HG02623 (cell line): ENCODE data around the gene CDC7.

Experiments
- ATAC-seq: cut with Tn5 transposase; IDR thresholded peaks from one replicate; pipeline ENCODE4 v1.9.1; 2021; ENCODE audit warnings: moderate library complexity; ENCODE audit not compliant: unreplicated experiment

The CDC7 gene

DNA sequence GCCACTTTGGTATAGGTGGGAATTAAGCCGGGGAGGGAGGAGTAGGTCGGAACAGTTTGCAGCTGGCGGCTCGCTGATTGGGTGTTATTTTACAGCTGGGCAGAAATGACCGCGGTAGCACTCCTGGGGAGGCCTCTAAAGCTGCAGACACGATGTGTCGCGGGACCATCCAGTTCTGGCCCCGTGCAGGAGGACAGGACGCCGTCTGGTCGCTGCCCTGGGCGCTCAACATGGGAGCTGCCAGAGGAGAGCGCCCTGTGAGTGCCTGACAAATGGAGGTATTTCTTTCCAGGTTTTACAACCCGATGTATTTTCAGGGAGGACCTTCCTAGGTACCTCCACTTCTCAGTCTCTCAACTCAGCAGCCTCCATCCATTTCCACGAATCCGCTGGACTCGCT is 46.2 kb downstream of the CDC7 start:
- no peak for ATAC-seq

DNA sequence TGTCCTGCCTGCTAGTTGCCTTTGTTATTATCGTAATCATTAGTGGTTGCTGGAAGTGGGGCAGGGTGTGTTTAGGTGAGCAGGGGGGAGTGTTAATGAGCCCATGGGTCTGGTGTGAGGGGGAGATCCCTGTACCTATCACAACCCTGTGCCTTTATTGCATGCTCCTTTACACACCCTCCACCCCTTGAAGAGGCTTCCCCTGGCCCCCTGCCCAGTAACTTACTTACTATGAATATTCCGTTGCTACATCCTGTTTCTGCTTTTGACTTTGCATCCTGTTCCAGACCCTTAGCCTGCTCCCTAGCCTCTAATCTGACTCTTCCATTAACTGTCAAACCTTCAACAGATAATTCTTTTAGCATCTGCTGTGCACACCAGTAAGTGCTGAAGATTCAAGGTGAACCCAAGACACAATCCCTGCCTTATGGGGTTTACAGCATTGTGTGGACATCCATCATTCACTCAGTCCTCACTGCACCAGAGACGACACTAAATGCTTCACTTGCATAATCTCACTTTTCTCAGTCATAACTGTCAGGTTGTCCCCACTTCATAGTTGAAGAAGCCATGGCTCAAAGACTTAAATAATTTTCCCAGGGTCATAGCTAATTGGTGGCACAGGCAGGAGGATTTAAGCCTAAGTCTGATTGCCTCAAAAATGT is 47.9 kb downstream of the CDC7 start:
- no peak for ATAC-seq

DNA sequence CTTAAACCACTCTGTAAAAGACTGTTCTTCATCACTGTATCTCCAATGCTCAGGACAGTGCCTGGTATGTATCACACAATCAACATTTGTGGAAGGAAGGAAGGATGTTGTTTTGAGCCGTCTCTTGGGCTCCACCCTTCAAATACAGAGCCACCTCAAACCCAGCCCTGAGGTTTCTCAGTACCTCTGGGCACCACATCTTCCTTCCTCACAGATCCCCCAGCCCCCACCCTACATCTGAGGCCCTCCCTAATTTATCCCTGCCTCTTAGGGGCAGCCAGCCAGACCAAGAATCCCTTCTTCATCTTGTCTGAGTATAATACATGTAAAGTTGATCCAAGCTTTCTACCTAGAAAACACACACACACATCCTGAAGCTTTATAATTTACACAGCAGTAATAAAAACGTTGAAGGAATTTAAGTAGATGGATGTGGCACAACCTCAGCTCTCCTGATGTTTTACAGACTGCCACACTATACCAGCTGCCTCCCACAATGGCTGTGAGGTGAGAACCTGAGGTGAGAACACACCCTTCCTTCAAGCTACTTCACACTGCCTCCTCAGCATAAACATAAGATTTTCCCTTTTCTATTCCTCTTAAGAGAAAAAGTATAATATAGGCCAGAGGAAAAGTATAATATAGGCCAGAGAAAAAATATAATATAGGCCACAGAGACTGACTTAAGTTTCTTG is 48.5 kb downstream of the CDC7 start:
- no peak for ATAC-seq

DNA sequence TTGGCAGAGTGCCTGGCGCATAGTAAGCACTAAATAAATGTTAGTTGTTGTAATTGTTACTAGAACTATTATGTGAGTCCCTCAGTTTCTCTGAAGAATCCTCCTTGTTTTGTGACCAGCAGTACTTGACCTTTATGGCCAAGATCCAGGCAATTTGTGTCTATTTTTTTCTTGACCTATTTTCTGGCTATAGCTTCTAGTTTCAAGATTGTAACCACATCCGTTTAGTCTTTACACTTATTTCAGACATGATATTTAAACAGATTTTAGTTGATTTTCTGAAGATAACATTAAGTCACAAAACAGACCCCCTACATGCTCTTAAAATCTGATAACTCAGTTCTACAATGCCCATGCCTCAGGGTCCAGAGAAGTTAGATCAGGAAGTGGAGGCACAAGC is 50.3 kb downstream of the CDC7 start:
- ATAC-seq = no peak

DNA sequence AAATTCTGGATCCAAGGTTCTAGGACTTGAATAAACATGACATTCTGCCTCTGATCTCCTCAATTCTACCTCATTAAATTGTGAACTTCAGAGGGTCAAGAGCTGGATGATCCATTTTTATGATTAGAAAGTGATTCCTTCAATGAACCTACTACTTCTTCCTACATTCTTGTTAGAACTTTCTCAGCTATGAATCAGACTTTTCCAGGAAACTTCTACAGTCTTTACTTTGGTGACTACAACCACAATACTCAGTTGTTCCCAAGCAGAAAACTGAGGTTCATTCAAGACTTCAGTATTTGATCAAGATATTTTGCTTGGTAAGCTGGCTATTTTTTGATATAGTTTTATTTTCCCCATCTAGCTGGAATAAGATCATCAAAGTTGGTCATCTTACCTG is 51.4 kb downstream of the CDC7 start:
- ATAC-seq = no peak

DNA sequence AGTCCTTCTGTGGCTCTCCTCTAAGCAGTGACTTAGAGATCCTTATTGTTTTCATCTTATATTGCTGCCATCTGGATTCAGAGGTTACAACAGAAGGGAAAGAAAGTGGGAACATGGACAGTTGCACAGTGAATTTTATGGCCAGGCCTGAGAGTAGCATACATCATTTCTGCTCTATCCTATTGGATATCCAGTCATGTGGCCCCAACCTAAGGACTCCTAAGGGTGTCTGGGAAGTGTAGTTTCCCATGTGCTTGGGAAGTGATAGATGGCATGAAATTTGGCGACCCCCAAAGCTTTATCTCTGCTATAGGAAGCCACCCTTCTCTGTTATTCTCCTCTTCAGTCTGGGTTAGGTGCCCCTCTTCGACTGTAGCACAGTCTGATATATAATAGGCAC is 51.9 kb downstream of the CDC7 start:
- ATAC-seq = no peak

DNA sequence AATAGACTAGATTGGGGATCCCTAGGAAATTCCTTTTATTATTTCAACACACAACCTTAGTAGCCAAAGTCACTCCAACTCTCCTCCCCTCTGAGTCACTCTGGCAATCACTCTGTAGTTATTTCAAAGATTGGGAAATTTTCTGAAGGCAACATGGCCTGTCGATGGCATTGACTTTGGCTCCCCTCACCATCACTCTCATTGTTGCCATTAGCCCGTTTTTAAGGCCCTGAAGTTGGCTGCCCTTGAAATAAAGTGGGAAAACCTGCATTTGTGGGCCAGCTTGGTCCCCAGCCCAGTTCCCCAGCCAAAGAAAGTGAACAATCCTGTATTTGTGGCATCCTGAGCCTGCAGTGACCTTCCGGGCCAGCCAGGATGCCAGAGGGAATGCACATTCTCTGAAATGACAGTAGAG is 52.5 kb downstream of the CDC7 start:
- ATAC-seq = no peak

DNA sequence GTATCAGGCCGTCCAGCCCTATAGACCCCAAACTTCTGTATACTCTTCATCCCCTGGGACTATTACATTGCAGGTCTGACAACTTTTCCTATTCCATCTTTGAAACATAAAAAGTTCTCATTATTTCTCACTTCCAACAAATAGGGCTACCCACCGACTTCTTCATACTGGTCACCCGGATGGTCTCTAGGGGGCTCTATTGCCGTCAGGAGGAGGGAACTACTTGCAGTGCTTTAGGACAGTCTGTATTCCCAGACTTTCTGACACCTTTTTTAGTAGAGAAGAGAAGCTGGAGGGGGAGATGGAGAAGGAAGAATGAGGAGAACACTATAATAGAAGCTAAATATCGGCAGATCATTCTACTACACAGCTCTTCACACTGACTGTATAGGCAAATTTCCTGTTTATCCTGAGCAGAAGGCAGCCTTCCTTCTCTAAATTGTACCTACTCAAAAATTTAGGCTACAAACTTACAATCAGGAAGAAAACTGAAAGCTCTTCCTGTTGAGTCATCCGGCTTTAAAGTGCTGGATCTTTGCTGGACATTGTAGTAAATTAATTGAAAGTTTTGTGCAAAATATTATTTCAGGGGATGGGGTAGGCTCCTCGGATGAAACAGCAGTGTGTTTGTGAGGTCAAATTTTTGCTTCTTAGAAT is 54.6 kb downstream of the CDC7 start:
- no peak for ATAC-seq

DNA sequence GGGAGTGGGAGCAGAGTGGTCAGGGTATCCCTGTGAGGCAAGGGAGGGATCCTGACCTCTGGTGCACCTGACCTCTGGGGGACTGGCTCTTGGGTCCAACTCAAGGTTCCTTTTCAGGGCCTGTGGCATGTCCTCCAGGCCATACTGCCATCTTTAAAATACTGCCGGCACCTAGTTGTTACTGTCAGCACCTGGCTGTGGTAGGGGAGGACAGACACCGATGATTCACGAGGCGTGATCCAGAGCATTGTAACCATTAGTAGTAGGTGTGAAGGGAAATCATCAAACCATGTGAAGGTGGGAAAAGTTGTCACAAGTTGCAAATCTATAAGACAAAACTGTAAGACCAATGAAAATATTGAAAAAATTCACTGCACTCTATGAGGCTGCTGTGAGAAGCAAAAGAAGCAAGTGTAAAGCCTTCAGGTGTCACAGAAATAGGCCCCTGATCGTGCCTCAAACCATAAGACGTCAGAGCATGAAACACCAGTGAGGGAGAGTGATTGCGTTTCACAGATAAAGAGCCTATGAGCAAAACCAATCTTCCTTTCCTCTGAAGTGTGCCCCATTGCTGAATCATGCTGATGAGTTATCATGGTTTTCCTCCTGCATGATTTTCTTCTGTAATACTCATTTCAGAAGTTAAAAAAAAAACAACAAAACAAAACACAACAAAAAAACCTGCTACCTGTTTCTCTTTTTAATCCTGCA is 55.3 kb downstream of the CDC7 start:
- ATAC-seq = no peak

DNA sequence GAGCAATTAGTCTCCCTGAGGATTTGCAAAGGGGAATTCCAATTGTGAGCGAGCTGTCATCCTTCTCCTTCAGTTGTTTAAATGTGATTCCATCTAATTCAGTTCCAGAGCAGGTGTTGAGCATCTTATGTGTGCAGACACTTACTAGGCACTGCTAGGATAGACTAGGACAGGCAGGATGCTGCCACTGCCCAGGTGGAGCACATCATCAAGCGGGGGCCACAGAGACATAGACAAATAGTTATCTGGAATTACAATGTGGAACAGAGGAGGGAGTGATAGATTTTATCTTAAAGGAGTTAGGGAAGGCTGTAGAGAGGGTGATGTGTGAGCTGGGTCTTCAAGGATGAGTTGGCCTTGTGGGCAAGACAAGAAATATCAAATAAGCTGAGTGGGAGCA is 55.9 kb downstream of the CDC7 start:
- ATAC-seq = no peak

DNA sequence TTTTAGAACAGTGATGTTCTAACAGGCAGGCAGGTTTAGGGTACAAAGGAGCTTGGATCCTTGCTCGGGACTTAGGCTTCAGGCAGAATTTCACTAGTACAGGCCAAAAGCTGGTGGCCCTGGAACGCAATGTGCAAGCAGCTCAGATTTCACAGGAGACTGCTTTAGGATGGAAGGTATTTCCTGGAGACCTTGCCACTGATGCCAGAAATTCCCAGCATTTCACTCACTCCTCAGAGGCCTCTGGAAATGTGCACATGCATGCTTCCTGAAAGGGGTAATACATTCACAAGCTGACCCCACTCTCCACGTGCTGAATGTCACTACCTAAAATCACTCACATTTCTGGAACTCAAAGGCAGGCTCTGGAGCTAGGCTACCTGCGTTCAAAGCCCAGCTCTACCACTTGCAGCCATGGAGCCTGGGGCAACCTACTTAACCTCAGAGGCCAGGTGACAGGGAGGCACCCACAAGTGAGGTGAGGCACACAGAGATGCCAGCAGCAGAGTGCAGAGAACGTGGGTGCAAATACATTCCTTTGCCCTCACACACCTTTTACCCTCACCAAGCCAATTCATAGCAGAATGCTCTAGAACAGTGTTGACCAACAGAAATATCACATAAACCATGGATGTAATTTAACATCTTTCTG is 56.5 kb downstream of the CDC7 start:
- ATAC-seq = no peak

DNA sequence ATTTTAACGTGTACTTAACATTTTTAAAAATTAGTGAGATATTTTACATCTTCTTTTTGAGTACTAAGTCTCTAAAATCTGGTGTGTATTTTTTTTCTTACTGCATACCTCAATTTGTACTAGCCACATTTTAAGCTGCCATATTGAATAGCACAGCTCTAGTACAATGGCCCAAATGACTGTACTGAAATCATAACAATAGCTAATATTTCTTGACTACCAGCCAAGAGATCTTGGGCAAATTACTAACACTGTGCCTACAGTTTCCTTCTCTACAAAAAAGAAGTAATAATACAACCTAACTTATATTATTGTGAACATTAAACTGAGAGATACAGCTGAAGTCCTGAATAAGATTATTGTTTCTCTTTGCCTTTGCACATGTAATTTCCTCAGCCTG is 57.2 kb downstream of the CDC7 start:
- no peak for ATAC-seq

DNA sequence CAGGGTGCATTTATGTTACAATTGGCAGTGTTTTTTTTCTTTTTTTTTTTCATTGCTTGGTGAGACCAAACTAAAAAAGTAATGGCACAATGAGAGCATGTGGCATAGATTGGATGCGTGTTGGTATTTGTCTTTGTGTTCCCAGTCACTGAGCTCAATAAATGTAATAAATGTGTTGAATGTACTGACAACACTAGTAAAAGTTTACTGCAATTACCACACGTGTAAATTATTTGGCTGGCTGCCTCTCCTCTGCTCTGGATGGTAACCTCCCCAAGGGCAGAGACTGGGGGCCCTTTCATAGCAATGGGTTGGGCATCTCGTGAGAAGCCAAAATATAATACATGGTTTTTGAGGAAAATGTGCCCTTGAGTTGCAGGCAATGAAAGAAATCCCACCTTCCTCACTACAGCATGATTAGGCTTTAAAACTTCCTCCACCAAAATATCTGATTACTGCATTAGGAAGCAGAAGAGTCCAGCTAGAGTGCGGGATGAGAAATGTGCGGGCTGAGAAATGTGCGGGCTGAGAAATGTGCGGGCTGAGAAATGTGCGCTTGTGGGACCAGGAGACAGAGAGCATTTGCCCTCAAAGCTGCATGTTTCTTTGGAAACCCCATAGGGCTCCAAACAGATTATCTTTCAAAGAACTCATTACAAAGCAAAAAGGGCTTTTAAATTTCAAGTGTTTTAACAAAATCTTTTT is 58.5 kb downstream of the CDC7 start:
- ATAC-seq = no peak

DNA sequence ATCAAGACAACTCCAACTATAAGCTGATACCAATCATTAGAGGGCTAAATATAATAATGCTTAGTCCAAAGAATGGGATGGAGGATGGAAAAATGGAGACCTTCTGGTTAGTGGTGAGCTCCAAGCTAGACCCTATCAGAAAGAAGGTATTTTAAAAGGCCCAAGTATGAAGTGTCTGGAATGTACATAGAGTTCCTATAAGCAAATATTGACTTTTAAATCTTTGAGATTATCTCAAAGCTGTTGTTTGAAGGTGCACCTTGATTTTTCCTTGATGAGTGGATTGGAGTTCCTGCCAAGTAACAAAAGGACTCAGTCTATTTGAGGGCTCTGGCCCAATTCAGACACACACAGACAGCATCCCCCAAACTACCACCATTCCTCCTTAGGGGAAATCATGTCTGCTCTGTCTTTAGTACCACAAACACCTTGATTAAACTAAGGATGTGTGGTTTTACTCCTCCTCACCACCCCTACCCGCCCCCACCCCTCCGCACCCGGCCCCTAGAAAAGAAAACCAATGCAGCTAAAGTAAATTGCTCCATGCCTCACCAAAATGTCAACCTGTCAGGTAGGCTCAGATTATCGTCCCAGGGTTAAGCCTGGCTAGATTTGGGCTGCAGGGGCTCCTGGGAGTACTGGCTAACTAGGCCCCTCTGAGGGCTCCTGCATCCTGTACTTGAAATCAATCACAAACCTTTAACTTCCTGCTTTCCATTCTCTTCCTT is 59.4 kb downstream of the CDC7 start:
- no peak for ATAC-seq

DNA sequence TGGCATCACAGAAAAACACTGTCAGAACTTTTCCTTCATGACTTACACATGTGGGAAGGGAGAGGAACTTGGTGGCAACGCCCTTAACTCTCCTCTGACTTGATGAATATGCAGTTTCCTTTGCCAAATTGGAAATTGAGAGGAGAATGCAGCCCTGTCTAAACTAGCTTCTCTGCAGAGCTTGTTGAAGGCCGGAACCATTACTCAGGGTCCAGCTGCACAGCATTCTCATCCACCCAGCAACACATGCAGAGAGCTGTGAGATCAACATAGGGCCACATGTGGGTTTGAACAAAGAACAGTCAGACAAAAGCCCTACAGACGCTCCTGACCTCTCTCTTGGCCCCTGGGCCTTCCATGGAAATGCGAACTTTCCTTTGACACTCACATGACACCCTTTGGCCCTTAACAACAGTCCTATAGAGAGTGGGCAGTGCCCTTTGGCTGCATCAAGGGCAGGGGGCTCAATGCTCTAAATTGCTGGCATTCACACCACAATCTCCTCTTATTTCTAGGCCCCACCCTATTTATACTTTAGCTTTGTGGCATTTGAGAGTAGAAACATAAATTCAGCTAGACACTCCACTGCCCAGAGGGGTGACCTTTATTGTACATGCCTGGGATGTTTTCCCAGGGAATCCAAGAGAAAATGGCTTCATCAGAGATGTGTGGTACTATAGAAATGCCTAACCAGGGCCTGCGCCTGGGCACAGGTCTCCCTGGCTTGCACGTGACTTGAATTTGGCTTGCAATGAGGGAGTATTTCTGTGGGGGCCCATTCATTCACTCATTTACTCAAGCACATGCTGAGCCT is 64.4 kb downstream of the CDC7 start:
- no peak for ATAC-seq

DNA sequence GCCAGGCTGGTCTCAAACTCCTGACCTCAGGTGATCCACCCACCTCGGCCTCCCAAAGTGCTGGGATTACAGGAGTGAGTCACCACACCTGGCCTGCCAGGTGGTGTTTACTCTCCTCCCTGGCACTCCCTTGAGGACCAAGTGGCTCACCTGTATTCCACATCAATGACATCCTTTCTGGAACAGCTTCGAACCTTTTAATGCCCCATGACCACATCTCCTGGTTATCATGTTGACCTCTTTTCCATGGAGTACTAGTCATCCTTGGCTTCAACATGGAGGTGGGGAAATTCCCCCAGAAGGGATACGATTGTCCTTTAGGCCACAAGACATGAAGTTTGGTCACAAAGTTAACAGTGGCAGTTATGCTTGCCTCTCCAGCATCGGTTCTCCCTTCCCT is 66.9 kb downstream of the CDC7 start:
- ATAC-seq = no peak

DNA sequence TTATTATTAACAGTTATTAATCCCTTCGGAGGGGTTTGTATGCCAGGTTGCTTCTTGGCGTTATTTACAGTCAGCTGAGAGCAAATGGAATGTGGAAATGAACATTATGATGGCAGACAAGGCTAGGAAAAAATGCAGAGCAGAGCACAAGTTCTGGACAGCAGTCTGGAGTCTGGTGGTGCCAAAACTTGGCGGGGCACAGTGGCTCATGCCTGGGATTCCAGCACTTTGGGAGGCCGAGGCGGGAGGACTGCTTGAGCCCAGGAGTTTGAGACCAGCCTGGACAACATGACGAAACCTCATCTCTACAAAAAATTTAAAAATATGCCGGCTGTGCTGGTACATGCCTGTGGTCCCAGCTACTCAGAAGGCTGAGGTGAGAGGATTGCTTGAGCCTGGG is 67.6 kb downstream of the CDC7 start:
- ATAC-seq = no peak

DNA sequence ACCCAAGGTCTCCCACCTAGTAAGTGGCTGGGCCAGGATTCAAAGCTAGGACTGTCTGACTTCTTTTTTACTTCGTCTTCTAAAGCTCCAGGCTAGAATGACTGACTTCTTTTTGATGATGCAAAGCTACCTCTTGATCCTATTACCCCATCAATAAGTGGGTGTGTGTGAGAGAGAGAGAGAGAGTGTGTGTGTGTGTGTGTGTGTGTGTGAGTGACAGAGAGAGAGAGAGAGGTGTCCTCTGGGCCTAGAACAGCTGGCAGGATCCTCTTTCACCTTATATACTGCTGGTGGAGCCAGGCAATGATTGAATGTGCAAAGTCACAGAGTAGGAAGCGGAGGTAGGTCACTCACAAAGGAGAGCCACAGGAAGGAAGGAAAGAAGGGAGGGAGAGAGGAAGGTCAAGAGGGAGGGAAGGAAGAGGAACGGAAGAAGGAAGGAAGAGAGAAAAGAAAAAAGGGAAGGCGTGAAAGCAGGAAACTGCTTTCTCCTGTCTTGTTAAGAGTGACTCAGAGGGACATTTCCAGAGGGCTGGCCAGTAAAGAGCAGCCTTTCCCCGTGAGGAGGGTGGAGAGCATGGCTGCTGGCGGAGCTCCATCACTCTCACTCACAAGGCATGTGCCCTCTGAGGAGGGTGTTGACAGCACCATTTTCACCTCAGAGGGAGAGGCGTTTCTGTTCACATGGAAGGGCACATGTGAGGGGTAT is 68.9 kb downstream of the CDC7 start:
- no peak for ATAC-seq

DNA sequence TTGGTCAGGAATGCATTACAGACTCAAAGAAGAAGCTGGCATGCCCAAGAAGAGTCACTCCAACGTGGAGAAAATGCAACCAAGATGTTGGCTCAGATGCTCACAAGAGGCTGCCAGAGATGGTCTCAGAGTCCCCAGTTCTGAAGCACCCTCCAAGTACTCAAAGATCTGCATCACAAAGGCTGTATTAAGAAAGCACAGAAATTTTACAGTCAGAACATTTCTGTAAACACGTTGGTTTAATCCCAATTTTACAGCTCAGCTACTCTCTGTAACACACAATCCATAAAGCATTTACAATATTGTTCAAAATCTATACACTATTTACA is 69.4 kb downstream of the CDC7 start:
- no peak for ATAC-seq
